Measurements from ENCODE around the gene LAYN. TPM values are rescaled to one million over a fixed set of nuclear protein-coding genes. Genes with fewer than 3 reads are reported as not detected.

The LAYN gene
- total RNA-seq, 3 donors from 2014 or later (not counting 1 experiment from before 2014, with no cell fraction given) = 0.94 to 1.8 TPM; not detected in 1

Other genes starting within 250 kb of the LAYN start
- gene POU2AF3, start 242.2 kb upstream of the LAYN start, total RNA-seq = not detected
- gene POU2AF1, start 161.4 kb upstream of the LAYN start, total RNA-seq = 10 to 100 TPM in 1 of 3 donors, 1 to 10 TPM in 1, under 1 TPM in 1; 0.82 to 16.8 (median 1.1) TPM
- gene BTG4, start 28.3 kb upstream of the LAYN start, total RNA-seq = not detected
- gene HOATZ, start 25.9 kb upstream of the LAYN start, total RNA-seq = not detected
- gene SIK2, start 61.7 kb downstream of the LAYN start, total RNA-seq = 10 to 100 TPM in 1 of 3 donors, 1 to 10 TPM in 2; 7.1 to 14.3 (median 8.4) TPM
- gene PPP2R1B, start 225.7 kb downstream of the LAYN start, total RNA-seq = 10 to 100 TPM; 32.6 to 41.4 (median 40.8) TPM

All from natural killer cell (primary cell).